Measurements from ENCODE around the gene PCGF2. TPM values are rescaled to one million over a fixed set of nuclear protein-coding genes. Genes with fewer than 3 reads are reported as not detected.

Gene PCGF2
- total RNA-seq, 1 experiment from 2014 or later = 95.1 TPM

- Histone ChIP-seq H3K4me3 (ENCODE audit: low read depth, low read length) (peak overlapping the region; percentile 90), H3K4me1 (peaks cover 27% of the 10 kb centered on the region), H3K9me3 (no peaks in the 10 kb centered on the region), H3K36me3 (ENCODE audit: control insufficient read depth, insufficient read depth, low read length) (no peaks in the 10 kb centered on the region), H3K27me3 (replicated peaks; ENCODE audit: control insufficient read depth, insufficient read depth, low read length) (no peaks in the 10 kb centered on the region)
- no peak for DNase-seq
- peaks cover 37% of the 10 kb centered on the region for H3K4me1 Mint-ChIP-seq (ENCODE audit: low read depth, unreplicated experiment)
- H3K27ac Mint-ChIP-seq (ENCODE audit: unreplicated experiment) = peak overlapping the region; percentile 1
- intact Hi-C loops (cut with micrococcal nuclease; ENCODE audit: unreplicated experiment) = no loop called here
- ChIA-PET CTCF (interaction anchor here (0.5 to 2.4 kb wide), 3 partner anchors 9 to 16 kb away, joined by 3 to 11 read pairs (median 4); partner anchors contain the start of gene CISD3), POLR2A (interaction anchor here (0.5 kb wide), 1 partner anchor 30 kb away, joined by 4 read pairs; no protein-coding TSS in a partner anchor)
- H3K36me3 Mint-ChIP-seq (ENCODE audit: insufficient read depth, unreplicated experiment) = peaks cover 32% of the 10 kb centered on the region
- peak overlapping the region; percentile 79 for H3K4me3 Mint-ChIP-seq (ENCODE audit: unreplicated experiment)
- H3K9me3 Mint-ChIP-seq (ENCODE audit: unreplicated experiment) = no peaks in the 10 kb centered on the region
- H3K27me3 Mint-ChIP-seq (ENCODE audit: insufficient read depth, unreplicated experiment) = no peaks in the 10 kb centered on the region
- no peak for TF ChIP-seq CTCF (IDR thresholded peaks at IDR 0.05; ENCODE audit: insufficient read depth in 1 of 2, low read depth in 1 of 2, low read length in 1 of 2, severe bottlenecking in 1 of 2, unreplicated experiment in 1 of 2)
- TSS peak; percentile 28 for BruUV-seq (replicated peaks)
Measured at GRCh38 chr17:38746004-38746848, 1.9 kb downstream of the PCGF2 start.

GRCh38 chr17:38745545-38745944 is 2.6 kb downstream of the PCGF2 start:
- Mint-ChIP-seq H3K4me1 (ENCODE audit: low read depth, unreplicated experiment) (peaks cover 32% of the 10 kb centered on the region), H3K36me3 (ENCODE audit: insufficient read depth, unreplicated experiment) (peaks cover 32% of the 10 kb centered on the region), H3K9me3 (ENCODE audit: unreplicated experiment) (no peaks in the 10 kb centered on the region), H3K27ac (ENCODE audit: unreplicated experiment) (no peak overlapping the region), H3K4me3 (ENCODE audit: unreplicated experiment) (peak overlapping the region; percentile 79), H3K27me3 (ENCODE audit: insufficient read depth, unreplicated experiment) (no peaks in the 10 kb centered on the region)
- ChIA-PET POLR2A (interaction anchor here (0.5 kb wide), 1 partner anchor 30 kb away, joined by 4 read pairs; no protein-coding TSS in a partner anchor), CTCF (interaction anchor here (2.4 kb wide), 1 partner anchor 10 kb away, joined by 11 read pairs; no protein-coding TSS in a partner anchor)
- no peak for TF ChIP-seq CTCF (IDR thresholded peaks at IDR 0.05; ENCODE audit: insufficient read depth in 1 of 2, low read depth in 1 of 2, low read length in 1 of 2, severe bottlenecking in 1 of 2, unreplicated experiment in 1 of 2)
- Histone ChIP-seq H3K4me1 (peaks cover 25% of the 10 kb centered on the region), H3K36me3 (ENCODE audit: control insufficient read depth, insufficient read depth, low read length) (no peaks in the 10 kb centered on the region), H3K4me3 (ENCODE audit: low read depth, low read length) (no peak overlapping the region), H3K27me3 (replicated peaks; ENCODE audit: control insufficient read depth, insufficient read depth, low read length) (no peaks in the 10 kb centered on the region), H3K9me3 (no peaks in the 10 kb centered on the region)
- DNase-seq = no peak
- no TSS peak for BruUV-seq (replicated peaks)
- intact Hi-C loops (cut with micrococcal nuclease; ENCODE audit: unreplicated experiment) = no loop called here

GRCh38 chr17:38743556-38744171 is 4.5 kb downstream of the PCGF2 start:
- Mint-ChIP-seq H3K9me3 (ENCODE audit: unreplicated experiment) (no peaks in the 10 kb centered on the region), H3K27ac (ENCODE audit: unreplicated experiment) (peak overlapping the region; percentile 60), H3K36me3 (ENCODE audit: insufficient read depth, unreplicated experiment) (peaks cover 37% of the 10 kb centered on the region), H3K27me3 (ENCODE audit: insufficient read depth, unreplicated experiment) (no peaks in the 10 kb centered on the region), H3K4me3 (ENCODE audit: unreplicated experiment) (no peak overlapping the region), H3K4me1 (ENCODE audit: low read depth, unreplicated experiment) (peaks cover 32% of the 10 kb centered on the region)
- H3K27me3 ChIP-seq (replicated peaks; ENCODE audit: control insufficient read depth, insufficient read depth, low read length) = no peaks in the 10 kb centered on the region
- BruUV-seq (replicated peaks) = no TSS peak
- peaks cover 18% of the 10 kb centered on the region for H3K4me1 ChIP-seq
- CTCF ChIA-PET = interaction anchor here (0.5 to 1.1 kb wide), 3 partner anchors 9 to 236 kb away, joined by 3 to 5 read pairs (median 4); no protein-coding TSS in a partner anchor
- DNase-seq = no peak
- H3K9me3 ChIP-seq = no peaks in the 10 kb centered on the region
- POLR2A ChIA-PET = no interaction called here
- no peak overlapping the region for H3K4me3 ChIP-seq (ENCODE audit: low read depth, low read length)
- peaks cover 1% of the 10 kb centered on the region; the same call in 1 of the 2 replicates for H3K36me3 ChIP-seq (ENCODE audit: control insufficient read depth, insufficient read depth, low read length)
- no peak for TF ChIP-seq CTCF (IDR thresholded peaks at IDR 0.05; ENCODE audit: insufficient read depth in 1 of 2, low read depth in 1 of 2, low read length in 1 of 2, severe bottlenecking in 1 of 2, unreplicated experiment in 1 of 2)
- intact Hi-C loops (cut with micrococcal nuclease; ENCODE audit: unreplicated experiment) = no loop called here
